ENCODE results near the gene SHROOM2. TPM values are rescaled to one million over a fixed set of nuclear protein-coding genes. Genes with fewer than 3 reads are reported as not detected.

Gene SHROOM2
- total RNA-seq, 1 experiment from 2014 or later = 5.3 TPM

DNA sequence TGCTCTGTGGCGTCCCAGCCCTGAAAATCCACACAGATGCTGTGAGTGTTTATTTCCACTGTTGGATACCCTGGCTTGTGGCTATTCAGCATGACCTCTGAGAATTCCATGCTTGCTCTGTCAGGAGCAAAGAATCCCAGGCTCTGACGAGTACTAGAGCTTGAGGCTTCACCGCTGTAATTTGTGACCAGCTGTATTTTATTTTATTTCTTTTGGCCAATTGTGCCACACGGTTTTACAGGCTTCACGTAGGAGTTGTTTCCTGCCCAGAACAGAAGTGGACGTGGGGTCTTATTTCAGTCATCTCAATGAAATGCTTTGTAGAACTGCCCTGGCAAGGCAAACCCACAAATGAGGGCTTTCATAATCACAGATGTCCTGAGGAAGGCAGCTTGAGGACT lies 111.5 kb downstream of the SHROOM2 start:
- ChIA-PET RAD21 (ENCODE audit: low non-redundant PET in 1 of 2, low total read pairs in 2 of 2, uncharacterized antibody in 2 of 2, unreplicated experiment in 2 of 2) (no interaction called here), CTCF (no interaction called here), POLR2A (interaction anchor here (0.6 kb wide), 1 partner anchor 672 kb away, joined by 3 read pairs; no protein-coding TSS in a partner anchor)
- Histone ChIP-seq H3K9ac (ENCODE audit: low read length) (no peak overlapping the region), H2AFZ (ENCODE audit: low read depth, low read length, poor library complexity, severe bottlenecking) (no peak overlapping the region), H3K4me2 (ENCODE audit: low read length) (no peak overlapping the region), H3K9me2 (ENCODE audit: insufficient read depth) (no peaks in the 10 kb centered on the region), H3K27me3 (ENCODE audit: insufficient read depth, low read length) (no peaks in the 10 kb centered on the region), H3K4me3 (replicated peaks in 1 of 2; ENCODE audit: low read depth in 1 of 2, low read length in 2 of 2) (no peak overlapping the region), H3K4me1 (ENCODE audit: control insufficient read depth in 1 of 2, insufficient read depth in 2 of 2, low read length in 2 of 2) (peaks cover 0 to 7% of the 10 kb centered on the region in 2 experiments; a peak in 3 of 4 replicates), H3K9me3 (ENCODE audit: control insufficient read depth in 1 of 2, insufficient read depth in 1 of 2, low read depth in 1 of 2, low read length in 2 of 2) (no peaks in the 10 kb centered on the region), H3K79me2 (ENCODE audit: insufficient read depth, low read length) (no peaks in the 10 kb centered on the region), H3K27ac (ENCODE audit: low read depth, low read length) (no peak overlapping the region), H4K20me1 (ENCODE audit: insufficient read depth) (no peaks in the 10 kb centered on the region), H3K36me3 (ENCODE audit: control insufficient read depth in 1 of 2, insufficient read depth in 2 of 2, low read length in 2 of 2) (no peaks in the 10 kb centered on the region)
- DNase-seq (ENCODE audit: low read depth, low spot score) = no peak
- BruUV-seq (replicated peaks) = no TSS peak
- no peak for ATAC-seq
- TF ChIP-seq, protein P1, sequence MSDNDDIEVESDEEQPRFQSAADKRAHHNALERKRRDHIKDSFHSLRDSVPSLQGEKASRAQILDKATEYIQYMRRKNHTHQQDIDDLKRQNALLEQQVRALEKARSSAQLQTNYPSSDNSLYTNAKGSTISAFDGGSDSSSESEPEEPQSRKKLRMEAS (IDR thresholded peaks at IDR 0.05) = no peak
- TF ChIP-seq ZFX (IDR thresholded peaks at IDR 0.05) (no peak), YY1 (IDR thresholded peaks at IDR 0.05; ENCODE audit: extremely low read depth, insufficient replicate concordance, low read depth, low read length) (no peak), FOSL1 (IDR thresholded peaks at IDR 0.05; ENCODE audit: low read depth) (no peak), SP1 (IDR thresholded peaks at IDR 0.05; ENCODE audit: low read depth) (no peak), JUND (IDR thresholded peaks at IDR 0.05) (no peak), SRF (IDR thresholded peaks at IDR 0.05; ENCODE audit: low read depth) (no peak), ELF1 (IDR thresholded peaks at IDR 0.05; ENCODE audit: borderline replicate concordance, low read depth) (no peak)
- TF ChIP-seq, protein P2, sequence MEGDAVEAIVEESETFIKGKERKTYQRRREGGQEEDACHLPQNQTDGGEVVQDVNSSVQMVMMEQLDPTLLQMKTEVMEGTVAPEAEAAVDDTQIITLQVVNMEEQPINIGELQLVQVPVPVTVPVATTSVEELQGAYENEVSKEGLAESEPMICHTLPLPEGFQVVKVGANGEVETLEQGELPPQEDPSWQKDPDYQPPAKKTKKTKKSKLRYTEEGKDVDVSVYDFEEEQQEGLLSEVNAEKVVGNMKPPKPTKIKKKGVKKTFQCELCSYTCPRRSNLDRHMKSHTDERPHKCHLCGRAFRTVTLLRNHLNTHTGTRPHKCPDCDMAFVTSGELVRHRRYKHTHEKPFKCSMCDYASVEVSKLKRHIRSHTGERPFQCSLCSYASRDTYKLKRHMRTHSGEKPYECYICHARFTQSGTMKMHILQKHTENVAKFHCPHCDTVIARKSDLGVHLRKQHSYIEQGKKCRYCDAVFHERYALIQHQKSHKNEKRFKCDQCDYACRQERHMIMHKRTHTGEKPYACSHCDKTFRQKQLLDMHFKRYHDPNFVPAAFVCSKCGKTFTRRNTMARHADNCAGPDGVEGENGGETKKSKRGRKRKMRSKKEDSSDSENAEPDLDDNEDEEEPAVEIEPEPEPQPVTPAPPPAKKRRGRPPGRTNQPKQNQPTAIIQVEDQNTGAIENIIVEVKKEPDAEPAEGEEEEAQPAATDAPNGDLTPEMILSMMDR (IDR thresholded peaks at IDR 0.05 in 2 of 3, conservative IDR thresholded peaks at IDR 0.05 in 1 of 3; ENCODE audit: borderline replicate concordance in 1 of 3, insufficient read depth in 1 of 3, low read depth in 2 of 3, low read length in 2 of 3) = no peak
- intact Hi-C loops (cut with micrococcal nuclease) = no loop called here

Data from HCT116 (cell line).